SH-SY5Y (cell line): ENCODE measurements around the gene GPSM1.

Experiments used
- GATA2 ChIP-seq: IDR thresholded peaks from 2 replicates; pipeline ENCODE4 v1.6.1; 2011; ENCODE audit warnings: mild to moderate bottlenecking, low read depth, low read length
- GATA3 ChIP-seq: IDR thresholded peaks from 2 replicates; pipeline ENCODE4 v1.6.1; 2011; ENCODE audit warnings: low read depth, mild to moderate bottlenecking, low read length, moderate library complexity

DNA sequence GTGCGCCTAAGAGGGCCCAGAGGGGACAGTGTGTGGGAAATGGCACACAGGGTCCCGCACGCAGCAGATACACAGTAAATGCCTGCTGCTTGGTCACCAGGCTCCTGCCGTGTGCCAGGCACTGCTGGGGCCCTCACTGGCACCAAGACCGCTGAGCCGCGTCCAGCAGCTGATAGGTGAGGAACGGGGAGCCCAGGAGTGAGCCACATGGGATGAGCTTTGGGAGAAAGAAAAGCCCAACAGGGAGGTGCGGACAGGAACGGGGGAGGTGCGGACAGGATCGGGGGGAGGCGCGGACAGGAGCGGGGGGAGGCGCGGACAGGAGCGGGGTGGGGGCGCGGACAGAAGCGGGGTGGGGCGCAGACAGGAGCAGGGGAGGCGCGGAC is 16.5 kb downstream of the GPSM1 start:
- TF ChIP-seq GATA2 = no peak
- TF ChIP-seq GATA3 = no peak
